Measurements from ENCODE around the gene CARF.

Gene CARF

GRCh38 chr2:203021991-203022390, 109.9 kb downstream of the CARF start:
- DNase-seq = no peak

- DNase-seq = no peak
Observed at GRCh38 chr2:203022751-203023150, 110.7 kb downstream of the CARF start.

GRCh38 chr2:203025592-203025991, 113.5 kb downstream of the CARF start:
- no peak for DNase-seq

- DNase-seq = no peak
Observed at GRCh38 chr2:203030545-203030944, 118.5 kb downstream of the CARF start.

GRCh38 chr2:203030991-203031390, 118.9 kb downstream of the CARF start:
- no peak for DNase-seq

GRCh38 chr2:203033395-203033794, 121.3 kb downstream of the CARF start:
- no peak for DNase-seq

- no peak for DNase-seq
Observed at GRCh38 chr2:203035879-203036470, 123.9 kb downstream of the CARF start.
